NCI-H1105 (cell line): ENCODE data around the gene SVEP1.
"Not testable (repeated sequence)": the region's sequence is repeated elsewhere in the genome, so short reads cannot be mapped to it uniquely, and the experiment has no call there.

Source experiments
- DNase-seq: peaks from one replicate; lab custom pipeline; 2025; lab: John Stamatoyannopoulos, UW

SVEP1 gene

DNA sequence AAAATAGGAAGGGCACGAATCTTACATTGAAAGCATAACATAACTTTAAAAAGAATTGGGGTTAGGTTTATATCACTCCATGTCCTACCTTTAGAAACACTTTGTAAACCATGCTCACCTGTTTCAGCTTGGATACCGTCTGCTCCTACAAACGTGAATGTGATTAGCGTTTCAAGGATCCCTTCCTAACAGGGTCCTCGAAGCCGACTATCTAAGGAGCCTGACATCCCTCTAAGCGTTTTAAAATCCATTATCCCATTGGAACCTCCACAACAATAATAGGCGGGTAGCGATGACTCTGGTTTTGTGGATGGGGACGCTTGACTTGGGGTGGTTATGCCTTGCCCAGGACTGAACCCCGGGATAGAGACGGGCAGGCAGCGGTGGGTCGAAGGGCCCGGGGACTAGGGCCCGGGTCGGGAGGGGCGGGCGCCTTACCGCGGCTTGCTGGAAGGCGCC lies 937 bp downstream of the SVEP1 start:
- DNase-seq: no peak

DNA sequence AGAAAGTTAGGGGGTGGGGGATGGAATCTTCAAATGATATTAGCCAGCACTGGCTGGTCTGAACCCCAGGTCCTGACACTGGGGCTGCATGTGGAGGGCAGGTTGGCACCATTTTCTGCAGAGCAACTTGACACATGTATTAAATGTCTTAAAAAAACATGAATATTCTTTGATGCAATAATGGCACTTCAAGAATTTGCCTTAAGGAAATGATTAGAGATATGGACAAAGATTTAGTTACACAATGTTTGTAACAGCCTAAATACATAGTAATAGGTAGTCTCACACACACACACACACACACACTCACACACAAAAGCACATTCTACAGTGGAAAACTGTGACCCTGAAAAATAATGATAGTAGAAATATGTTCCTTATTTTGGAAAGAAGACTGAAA lies 3.6 kb downstream of the SVEP1 start:
- DNase-seq: no peak

DNA sequence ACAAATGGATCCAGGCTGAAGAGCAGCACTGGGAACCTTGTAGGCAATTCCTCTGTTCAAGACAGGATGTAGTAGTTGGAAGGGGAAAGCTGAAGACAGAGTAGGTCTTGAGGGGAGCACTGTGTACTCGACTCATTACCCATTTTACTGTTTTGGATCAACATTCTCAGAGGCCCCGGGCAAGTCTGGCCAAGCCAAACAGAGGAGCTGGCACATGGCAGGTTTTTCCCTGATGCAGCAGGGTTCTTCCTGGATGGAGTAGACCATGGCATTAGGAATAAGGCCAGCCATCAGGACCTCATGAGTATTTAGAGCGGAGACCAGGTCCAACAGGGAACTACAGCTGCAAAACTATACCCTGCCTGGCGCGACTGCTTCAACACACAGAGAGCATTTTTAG lies 4.4 kb downstream of the SVEP1 start:
- no peak for DNase-seq

DNA sequence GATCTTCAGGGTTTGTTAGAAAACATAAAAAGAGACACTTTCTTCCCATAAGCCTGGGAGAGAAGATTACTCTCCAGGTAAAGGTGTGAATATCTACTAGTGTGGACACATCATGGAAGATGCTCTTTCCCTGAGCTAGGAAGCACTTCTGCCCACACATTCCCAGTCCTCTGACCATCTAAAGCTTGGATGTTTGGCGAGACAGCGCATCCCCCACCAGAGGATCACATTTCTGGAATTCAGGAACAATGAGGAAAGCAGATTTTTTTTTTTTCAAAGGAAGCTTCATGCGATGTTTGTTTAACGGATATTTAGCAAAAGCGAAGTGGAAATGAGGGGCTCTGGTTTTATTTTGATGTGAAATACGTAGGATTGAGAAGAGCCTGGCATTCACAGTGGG lies 6.2 kb downstream of the SVEP1 start:
- no peak for DNase-seq

DNA sequence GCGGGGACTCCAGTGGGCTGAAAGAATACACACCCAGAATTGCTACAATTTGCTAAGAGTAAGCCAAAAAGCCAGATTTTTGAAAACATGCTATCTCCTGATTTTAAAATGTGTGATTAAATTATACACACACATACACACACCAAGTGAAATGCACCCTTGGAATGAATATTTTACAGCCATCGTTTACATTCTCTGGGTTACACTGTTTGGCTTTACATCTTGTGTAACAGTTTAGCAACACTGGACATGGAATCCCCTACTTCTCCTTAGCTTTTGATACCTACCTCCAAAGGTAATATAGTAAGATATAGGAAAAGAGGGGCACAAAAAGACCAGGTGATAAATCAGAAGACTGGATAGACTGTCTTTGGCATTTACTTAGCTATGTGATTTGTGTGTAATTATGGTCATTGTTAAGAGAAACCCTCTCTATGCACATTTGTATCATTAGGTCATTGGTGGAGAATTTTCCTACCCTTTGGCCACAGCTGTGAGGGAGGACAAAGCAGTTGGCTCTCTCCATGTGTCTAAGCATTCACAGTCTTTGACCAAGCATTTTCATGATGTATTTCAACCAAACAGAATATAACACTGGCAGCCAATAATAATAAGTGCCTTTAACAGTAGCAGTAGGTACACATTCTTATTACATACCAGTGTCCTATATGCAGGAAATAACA lies 7.6 kb downstream of the SVEP1 start:
- no peak for DNase-seq

DNA sequence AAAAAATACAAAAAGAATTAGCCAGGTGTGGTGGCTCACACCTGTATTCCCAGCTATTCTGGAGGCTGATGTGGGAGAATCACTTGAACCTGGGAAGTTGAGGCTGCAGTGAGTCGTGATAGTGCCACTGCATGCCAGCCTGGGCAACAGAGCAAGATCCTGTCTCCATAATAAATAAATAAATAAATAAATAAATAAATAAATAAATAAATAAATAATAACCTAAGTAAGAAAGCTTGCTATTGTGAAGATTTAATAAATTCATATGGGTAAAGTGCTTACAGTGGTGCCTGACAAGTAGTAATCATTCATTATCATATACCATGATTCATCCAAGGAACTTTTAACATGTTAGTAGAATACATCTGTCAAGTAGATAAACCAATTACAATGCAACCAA lies 13.4 kb downstream of the SVEP1 start:
- DNase-seq: no peak

DNA sequence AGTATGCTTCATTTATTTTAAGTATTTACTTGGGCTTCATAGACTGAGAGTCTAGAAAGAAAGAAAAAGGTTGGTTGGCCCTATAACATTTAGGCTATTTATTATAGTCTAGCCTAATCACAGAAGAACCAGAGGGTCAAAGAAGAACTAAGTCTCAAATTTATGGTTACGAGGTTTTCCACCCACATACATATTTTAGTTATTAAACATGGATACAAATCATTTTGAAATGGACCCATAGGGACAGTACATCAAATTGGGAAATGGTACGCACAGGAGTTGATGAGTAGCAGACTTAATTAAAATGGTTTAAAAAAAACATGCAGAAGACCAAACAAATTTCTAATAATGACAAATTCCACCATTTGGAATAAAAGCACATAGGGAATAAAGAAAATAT lies 17.7 kb downstream of the SVEP1 start:
- DNase-seq: no peak

DNA sequence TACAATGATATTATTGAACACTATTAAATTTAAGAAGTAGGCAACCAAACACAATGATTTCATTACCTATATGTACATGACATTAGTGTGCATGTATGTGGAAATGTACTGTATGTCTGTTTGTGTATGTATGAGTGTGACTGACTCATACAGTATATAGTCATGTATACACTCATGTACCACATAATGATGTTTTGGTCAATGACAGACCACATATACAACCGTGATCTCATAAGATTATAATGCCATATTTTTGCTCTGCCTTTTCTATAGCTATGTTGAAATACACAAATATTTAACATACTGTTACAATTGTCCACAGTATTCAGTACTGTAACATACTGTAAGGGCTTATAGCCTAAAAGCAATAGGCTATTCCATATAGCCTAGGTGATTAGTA lies 19.7 kb downstream of the SVEP1 start:
- no peak for DNase-seq

DNA sequence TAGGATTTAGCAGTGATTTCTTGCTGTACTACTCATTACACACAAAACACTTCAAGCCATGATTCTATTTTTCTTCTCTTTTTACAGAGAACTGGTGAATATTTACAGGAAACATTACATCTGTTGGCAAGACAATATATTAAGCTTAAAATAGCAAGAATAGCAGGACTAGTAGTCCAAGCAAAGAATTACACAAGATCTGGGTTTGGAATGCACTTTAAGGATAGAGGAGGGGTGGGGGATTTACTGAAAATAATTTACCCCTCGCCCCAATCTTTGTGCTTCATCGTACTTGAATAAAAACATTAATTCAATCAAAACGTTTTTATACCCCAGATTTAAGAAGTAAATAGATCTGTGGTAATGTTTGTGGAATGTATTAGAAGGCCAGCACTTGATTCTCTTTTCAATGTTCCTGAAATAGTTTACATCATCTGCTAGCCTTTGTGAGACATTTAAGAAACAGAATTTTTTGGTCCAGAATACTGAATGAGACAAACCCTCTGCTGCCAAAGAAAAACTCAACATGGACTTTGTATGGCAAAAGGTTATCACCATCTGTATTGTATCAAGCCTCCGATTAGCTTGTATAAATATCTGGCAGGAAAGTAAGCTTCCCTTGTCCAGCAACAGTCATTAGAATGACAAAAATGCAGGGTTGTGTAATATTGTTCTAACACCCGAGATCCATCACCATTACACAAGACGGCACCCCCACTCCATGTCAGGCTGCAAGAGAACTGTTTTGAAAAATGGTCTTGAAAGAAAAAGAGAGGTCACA lies 23.8 kb downstream of the SVEP1 start:
- DNase-seq: no peak

DNA sequence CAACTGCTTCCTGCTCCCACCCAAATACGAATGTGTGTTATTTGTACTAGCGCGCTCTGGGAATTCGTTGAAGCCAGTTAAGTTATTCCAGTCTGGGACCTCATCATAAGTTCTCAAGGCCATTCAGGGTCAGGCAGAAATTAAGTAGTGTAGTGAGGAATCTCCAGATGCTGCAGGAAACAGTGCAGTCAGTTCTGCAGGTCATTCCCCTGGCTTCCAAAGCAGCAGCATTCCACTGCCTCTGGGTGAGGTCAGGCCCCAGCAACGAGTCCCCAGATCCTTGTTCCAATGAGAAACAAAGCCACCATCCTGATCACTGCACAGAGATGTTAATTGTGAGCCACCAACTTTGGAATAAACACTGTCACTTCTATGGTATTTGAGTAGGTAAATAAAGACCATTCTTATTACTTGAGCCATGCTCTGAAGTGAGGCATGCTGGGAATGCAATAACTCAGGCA lies 33.1 kb downstream of the SVEP1 start:
- DNase-seq: no peak

DNA sequence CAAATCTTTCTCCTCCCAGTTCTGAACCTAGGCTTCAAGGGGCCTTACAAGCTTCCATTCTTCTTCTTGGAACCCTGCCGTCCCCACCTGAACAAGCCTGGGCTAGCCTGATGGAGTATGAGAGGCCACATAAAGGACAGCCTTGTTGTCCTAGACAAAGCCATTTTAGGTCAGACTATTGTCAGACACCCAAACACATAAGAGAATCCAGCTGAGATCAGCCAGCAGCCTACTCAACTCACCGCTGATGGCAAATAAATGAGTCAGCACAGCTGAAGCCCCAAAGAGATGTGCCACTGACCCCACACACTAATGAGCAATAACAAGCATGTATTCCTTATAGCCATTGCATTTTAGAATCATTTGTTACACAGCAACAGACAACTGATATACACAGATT lies 33.8 kb downstream of the SVEP1 start:
- no peak for DNase-seq

DNA sequence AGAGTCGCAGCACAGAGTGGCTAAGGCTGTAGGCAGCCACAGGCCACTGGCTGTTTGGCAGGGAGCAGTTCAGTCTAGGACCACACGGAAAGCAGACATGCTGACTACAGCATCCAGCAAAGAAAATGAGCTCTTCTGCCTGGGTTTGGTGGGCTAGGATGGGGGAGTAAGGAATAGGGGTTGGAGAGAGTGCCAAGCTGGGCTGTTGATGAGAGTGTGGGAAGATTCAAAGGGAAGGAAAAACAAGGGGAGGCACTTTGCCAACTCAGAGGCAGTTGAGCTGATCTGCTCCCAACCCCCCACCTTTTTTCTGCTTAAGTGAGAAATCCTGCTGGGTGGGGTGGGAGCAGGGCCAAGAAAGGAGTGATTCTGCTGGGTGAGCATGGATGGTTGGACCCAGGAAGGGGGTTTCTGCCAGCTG lies 35.9 kb downstream of the SVEP1 start:
- DNase-seq: peak; percentile 73

DNA sequence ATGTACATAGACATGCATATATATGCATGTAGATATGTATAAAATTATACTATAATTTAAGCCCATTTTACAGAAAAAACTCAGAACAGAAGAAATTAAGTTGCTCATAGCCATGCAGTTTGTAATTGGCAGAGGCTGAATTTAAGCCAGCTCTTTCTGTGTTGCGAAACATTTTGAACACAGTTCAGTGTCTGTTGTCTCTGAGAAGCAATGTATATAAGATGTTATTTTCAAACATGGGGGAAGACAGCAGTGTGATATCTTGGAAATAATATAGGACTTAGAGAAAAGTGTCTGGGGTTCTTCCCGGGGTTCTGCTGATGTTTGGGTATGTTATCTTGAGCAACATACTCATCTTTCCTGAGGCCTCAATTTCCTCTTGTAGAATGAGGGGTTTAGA lies 37.6 kb downstream of the SVEP1 start:
- DNase-seq: no peak

DNA sequence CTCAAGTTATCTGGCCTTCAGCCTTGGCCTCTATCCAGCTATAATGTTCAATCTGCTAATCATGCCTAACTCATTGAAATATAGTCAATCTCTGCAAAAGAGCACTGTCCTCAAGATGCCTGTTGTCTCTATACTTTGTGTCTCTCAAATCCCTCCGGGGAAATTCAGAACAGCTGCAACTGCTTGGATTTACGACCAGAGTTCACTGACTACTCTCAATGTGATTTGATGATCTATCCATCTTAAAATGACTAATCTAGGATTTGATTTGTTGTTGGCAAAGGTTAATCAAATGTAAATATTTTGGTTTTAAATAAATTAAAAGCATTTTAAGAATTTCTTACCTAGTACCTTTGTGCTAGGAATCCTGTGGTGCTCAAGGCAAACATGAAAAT lies 40.9 kb downstream of the SVEP1 start:
- DNase-seq: no peak

DNA sequence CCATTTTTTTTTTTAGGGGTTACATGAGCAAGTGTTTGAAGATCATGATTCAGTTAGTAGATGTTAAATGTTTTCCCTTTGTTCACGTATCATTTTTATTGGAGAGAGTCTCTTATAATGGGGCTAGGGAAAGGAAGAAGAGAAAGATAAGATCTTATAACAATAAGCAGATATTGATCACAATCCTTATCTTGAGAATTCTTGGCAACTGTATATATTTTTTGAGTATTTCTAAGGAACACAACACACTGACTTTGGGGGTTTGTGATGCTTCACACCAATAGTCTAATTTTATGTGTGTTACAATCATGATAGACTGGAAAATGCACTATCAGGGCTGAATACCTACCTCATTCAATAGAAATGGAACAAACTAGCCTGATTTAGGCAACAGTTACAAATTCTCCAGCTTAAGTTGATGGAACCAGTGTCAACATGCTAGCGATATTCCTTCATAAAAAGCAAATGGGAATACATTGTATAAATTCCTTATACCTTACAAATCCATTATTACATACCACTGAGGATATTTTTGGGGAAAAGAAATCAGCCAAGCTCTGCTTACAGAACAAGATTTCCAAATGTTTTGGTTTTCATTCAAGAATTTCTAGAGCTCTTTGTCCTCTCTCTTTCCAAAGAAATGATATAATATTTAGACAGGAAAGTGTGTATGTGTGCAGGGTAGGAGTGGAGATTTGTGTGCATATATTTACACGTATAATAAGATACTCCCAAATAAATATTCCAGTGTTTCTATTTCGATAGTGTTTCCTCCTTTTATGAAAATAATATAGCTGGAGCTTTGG lies 41.5 kb downstream of the SVEP1 start:
- DNase-seq: no peak

DNA sequence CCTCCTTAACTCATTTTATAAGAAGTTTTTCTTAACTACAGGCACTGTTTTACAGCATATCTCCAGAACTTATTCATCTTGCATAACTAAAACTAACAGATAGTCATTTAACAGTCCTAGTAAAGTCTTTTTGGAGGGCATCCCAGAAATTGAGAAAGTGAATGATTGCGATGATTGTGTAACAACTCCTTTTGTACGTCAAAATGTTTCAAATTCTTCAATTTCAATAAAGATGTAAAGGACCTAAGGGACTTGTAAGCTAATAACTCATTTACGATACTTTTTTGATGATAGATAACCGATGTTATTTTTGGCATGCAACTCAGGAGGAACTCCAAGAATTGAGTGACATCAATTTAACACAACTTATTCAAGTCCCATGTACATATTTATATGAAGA lies 42.7 kb downstream of the SVEP1 start:
- DNase-seq: no peak

DNA sequence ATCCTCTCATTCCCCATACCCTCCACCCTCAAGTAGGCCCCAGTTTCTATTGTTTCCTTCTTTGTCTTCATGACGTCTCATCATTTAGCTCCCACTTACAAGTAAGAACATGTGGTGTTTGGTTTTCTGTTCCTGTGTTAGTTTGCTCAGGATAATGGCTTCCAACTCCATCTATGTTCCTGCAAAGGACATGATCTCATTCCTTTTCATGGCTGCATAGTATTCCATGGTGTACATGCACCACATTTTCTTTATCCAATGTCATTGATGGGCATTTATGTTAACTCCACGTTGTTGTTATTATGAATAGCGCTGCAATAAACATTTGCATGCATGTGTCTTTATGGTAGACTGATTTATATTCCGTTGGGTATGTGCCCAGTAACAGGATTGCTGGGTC lies 45.4 kb downstream of the SVEP1 start:
- not testable (repeated sequence) for DNase-seq

DNA sequence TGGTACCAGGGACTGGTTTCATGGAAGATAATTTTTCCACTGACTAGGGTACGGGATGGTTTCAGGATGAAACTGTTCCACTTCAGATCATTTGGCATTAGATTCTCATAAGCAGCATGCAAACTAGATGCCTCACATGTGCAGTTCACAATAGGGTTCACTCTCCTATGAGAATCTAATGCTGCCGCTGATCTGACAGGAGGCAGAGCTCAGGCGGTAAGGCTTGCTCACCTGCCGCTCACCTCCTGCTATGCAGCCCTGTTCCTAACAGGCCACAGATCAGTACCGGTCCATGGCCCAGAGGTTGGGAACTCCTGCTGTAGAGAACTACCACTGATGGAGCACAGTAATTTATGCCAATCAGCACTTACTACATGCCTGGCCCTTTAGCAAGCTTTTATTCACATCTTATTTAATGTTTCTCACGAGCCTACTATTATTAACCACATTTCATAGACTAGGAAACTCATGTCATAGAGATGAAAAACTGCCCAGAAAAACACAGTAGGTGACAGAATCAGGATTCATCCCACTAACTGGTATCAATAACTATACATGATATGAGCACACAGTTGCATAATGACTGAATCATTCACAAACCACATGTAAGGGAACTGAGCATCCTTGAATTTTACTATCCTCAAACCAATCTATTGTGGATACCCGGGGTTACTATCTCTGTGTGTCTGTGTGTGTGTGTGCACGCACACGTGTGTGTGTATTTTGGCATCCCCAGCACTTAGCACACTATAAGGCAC lies 46.5 kb downstream of the SVEP1 start:
- DNase-seq: no peak

DNA sequence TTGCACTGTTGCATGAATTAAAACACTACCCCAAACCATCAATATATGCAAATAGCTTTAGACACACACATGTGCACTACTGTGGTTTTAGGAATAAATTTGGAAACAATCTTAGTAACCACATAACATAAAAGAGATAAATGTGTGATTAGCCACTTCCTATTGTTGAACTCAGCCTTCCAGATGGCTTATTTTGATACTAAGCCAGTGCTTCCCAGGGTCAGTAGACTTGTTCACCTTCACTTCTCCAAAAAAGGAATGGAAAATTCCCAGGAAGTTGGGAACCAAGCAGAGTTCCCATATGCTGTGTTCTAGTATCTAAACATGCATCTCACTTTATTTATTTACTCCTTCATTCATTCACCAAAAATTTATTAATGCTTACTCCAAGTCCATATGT lies 47.8 kb downstream of the SVEP1 start:
- DNase-seq: no peak

DNA sequence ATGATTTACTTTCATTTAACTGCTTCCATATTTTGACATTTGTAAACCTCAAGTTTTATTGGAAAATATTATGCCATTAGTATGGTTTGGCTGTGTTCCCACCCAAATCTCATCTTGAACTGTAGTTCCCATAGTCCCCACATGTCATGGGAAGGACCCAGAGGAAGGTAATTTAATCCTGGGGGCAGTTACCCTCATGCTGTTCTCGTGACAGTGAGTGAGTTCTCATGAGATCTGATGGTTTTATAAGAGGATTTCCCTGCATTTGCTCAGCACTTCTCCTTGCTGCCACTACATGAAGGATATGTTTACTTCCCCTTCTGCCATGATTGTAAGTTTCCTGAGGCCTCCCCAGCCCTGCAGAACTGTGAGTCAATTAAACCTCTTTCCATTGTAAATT lies 48.3 kb downstream of the SVEP1 start:
- not testable (repeated sequence) for DNase-seq

DNA sequence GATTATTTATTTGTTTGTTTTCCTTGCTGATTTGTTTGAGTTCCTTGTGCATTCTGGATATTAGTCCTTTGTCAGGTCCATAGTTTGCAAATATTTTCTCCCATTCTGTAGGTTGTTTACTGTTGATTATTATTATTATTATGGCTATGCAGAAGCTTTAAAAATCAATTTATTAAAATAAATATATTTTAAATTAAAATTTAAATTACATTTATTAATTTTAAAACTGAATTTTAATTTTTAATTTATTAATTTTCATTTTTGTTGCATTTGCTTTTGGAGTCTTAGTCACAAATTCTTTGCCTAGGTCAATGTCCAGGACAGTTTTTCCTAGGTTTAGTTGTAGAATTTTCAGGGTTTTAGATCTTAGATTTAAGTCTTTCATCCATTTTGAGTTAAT lies 50.9 kb downstream of the SVEP1 start:
- no peak for DNase-seq

DNA sequence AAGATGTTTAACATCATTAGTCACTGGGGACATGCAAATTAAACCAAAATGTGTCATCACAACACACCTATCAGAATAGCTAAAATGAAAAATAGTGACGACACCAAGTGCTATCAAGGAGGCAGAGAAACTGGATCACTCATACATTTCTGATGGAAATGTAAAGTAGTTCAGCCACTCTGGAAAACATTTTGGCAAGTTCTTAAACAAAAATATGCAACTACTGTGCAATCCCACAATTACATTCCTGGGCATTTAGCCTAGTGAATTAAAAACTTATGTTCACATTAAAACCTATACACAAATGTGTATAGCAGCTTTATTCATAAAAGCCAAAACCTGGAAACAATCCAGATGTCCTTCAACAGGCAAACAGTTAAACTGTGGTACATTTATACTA lies 53.1 kb downstream of the SVEP1 start:
- DNase-seq: no peak
